Dermis blood vessel endothelial cell (primary cell): ENCODE results near the gene TMEM50A. TPM values are rescaled to one million over a fixed set of nuclear protein-coding genes. Genes with fewer than 3 reads are reported as not detected.
"Not testable (repeated sequence)": the region's sequence is repeated elsewhere in the genome, so short reads cannot be mapped to it uniquely, and the experiment has no call there.

Source experiments
- DNase-seq: peaks from one replicate; pipeline ENCODE4 v3.0.0; 2010
- total RNA-seq: library from RNA; depleted of rRNA; stranded (reverse); fragments of >200 nt; gene quantifications from 2 replicates; pipeline ENCODE4 v1.2.3, GENCODE V29; 2014

TMEM50A gene
- total RNA-seq, 1 donor from 2014 or later: 248 TPM

GRCh38 chr1:25389721-25390120 is 51.6 kb downstream of the TMEM50A start:
- not testable (repeated sequence) for DNase-seq

DNA sequence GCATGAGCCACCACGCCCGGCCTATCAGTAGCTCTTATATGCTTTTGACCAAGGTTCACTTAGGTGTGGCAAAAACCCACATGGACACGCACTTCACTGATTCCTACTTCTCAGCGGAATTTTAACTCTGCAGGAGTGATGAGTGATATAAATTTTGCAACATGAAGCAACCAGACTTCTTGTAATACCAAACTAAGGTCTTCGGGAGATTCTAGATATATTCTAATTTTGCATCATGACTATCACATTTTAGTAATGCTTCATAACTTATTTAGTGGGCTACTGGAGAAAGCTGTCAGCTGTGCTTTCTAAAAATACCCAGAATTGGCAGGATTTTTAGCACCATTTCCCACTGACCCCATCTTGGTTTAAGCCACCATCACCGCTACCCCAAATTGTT is 54.7 kb downstream of the TMEM50A start:
- DNase-seq: no peak

- not testable (repeated sequence) for DNase-seq
Measured at GRCh38 chr1:25397549-25397948, 59.4 kb downstream of the TMEM50A start.

GRCh38 chr1:25398079-25398478 is 59.9 kb downstream of the TMEM50A start:
- DNase-seq: not testable (repeated sequence)

DNA sequence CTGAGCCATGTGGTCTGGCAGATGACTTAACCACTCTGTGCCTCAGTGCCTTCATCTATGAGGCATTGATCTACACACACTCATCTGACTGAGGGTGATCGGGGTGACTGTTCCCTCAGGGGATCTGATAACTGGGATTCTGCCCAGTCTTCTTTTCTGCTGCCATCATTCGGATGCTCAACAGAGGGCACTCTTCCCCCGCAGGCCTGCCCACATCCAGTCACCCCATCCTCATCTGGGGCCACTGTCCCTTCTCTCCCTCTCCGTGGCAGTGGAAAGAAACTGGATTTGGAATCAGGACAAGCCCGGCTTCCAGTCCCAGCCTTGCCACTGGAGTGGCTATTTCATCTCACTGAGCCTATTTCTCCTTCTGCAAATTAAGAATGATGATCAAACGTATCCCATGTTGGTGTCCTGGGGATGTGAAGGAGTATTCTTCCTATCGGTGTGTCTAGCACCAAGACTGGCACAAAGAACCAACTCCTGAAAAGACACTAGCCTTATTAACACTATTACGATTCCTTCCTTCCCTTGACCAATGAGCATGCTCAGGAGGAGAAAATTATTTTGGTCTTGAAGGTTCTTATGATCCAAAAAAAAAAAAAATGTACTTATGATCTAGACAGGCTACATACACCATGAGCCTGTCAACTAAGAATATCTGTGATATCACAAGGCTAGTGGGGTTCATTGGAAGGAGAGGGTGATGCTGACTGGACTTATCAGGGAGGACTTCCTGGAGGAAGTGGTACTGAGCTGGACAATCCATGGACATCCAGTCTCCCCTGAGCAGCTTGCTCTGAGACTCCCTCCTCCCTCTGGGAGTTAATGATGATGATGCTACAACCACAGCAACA is 65.0 kb downstream of the TMEM50A start:
- DNase-seq: not testable (repeated sequence)

- DNase-seq: not testable (repeated sequence)
Measured at GRCh38 chr1:25405731-25406305, 67.7 kb downstream of the TMEM50A start.

GRCh38 chr1:25409641-25410427 is 71.7 kb downstream of the TMEM50A start:
- not testable (repeated sequence) for DNase-seq

Other genes with a start within 250 kb of the TMEM50A start
- gene SYF2, start 105.8 kb upstream of the TMEM50A start, total RNA-seq: 46.1 and 56.8 TPM in 2 replicates
- gene RSRP1, start 90.9 kb upstream of the TMEM50A start, total RNA-seq: 111 and 342 TPM in 2 replicates
- gene RHD, start 65.8 kb upstream of the TMEM50A start, total RNA-seq: 0.09 and 0.34 TPM in 2 replicates
- gene RHCE, start 82.5 kb downstream of the TMEM50A start, total RNA-seq: 0.34 and 0.93 TPM in 2 replicates
- 28.5 and 29.1 TPM in 2 replicates for gene MACO1, start 92.6 kb downstream of the TMEM50A start, total RNA-seq
- 22.0 and 31.8 TPM in 2 replicates for gene LDLRAP1, start 205.3 kb downstream of the TMEM50A start, total RNA-seq